Panc1 (cell line): ENCODE results near the gene STXBP5. TPM values are rescaled to one million over a fixed set of nuclear protein-coding genes. Genes with fewer than 3 reads are reported as not detected.

ENCODE experiments used
- ATAC-seq: fragments of 200-7000 bp; cut with Tn5 transposase; 2 replicates; pipeline ENCODE4 v1.9.1; 2020; ENCODE audit warnings: mild to moderate bottlenecking, moderate library complexity
- BruUV-seq: library from RNA; stranded (reverse); fragments of 400-500 nt; replicated peaks from 2 replicates; lab custom pipeline; 2021; lab: Mats Ljungman, UMichigan
- CTCF ChIA-PET: fragments of 300-600 bp; sonication (Branson Sonifier 250); formaldehyde crosslinking; loops from one replicate; lab custom pipeline; 2022; ENCODE audit warnings: antibody characterized with exemption; lab: Charles Lee
- POLR2A ChIA-PET: fragments of 300-600 bp; sonication (Branson Sonifier 250); formaldehyde crosslinking; loops from one replicate; lab custom pipeline; 2022; ENCODE audit warnings: antibody characterized with exemption; lab: Charles Lee
- DNase-seq: peaks from one replicate; pipeline ENCODE4 v3.0.0-alpha.2; 2010; ENCODE audit warnings: low read depth, low spot score
- H3K27ac ChIP-seq: 2 replicates; pipeline ENCODE4 v1.5.1; 2011; ENCODE audit warnings: mild to moderate bottlenecking, low read length, inconsistent platforms
- H3K27me3 ChIP-seq: fragments of 200-500 bp; sonication (Bioruptor generic); 2 replicates; pipeline ENCODE4 v1.6.0; 2014; ENCODE audit warnings: low read length, inconsistent platforms; ENCODE audit not compliant: control insufficient read depth, insufficient read depth
- H3K36me3 ChIP-seq: fragments of 200-500 bp; sonication (Bioruptor generic); 2 replicates; pipeline ENCODE4 v1.5.1; 2014; ENCODE audit warnings: inconsistent platforms, mild to moderate bottlenecking, low read length, moderate library complexity; ENCODE audit not compliant: control insufficient read depth, insufficient read depth
- H3K4me1 ChIP-seq: 2 replicates; pipeline ENCODE4 v1.5.1; 2011; ENCODE audit warnings: inconsistent platforms, mild to moderate bottlenecking, low read length, moderate library complexity; ENCODE audit not compliant: control insufficient read depth, insufficient read depth
- H3K4me3 ChIP-seq, 2 experiments: 2 replicates each; pipeline ENCODE4 v1.5.1; 2011 to 2012; ENCODE audit warnings: low read depth in 2 of 2, low read length in 2 of 2, mild to moderate bottlenecking in 2 of 2, inconsistent platforms in 1 of 2, moderate library complexity in 1 of 2
- H3K9me3 ChIP-seq: fragments of 200-500 bp; sonication (Bioruptor generic); 2 replicates; pipeline ENCODE4 v1.5.1; 2014; ENCODE audit warnings: low read depth, mild to moderate bottlenecking, inconsistent platforms, low read length, moderate library complexity; ENCODE audit not compliant: control insufficient read depth, insufficient read depth
- POLR2AphosphoS5 ChIP-seq: IDR thresholded peaks from 2 replicates; pipeline ENCODE4 v1.6.1; 2012; ENCODE audit warnings: mild to moderate bottlenecking, low read depth, low read length, moderate library complexity
- REST ChIP-seq, 2 experiments: IDR thresholded peaks; 2 replicates each; pipeline ENCODE4 v1.6.1; 2011 to 2012; ENCODE audit warnings: low read depth in 2 of 2, control low read depth in 1 of 2, low read length in 1 of 2, mild to moderate bottlenecking in 1 of 2, moderate library complexity in 1 of 2; ENCODE audit not compliant: insufficient read depth in 1 of 2
- SIN3A ChIP-seq: IDR thresholded peaks from 2 replicates; pipeline ENCODE4 v1.6.1; 2012; ENCODE audit warnings: low read depth, mild to moderate bottlenecking, low read length, moderate library complexity, borderline replicate concordance; ENCODE audit not compliant: insufficient read depth
- TCF7L2 ChIP-seq: IDR thresholded peaks from 2 replicates; pipeline ENCODE4 v1.6.1; 2011; ENCODE audit warnings: mild to moderate bottlenecking, low read depth, low read length, inconsistent platforms
- in situ Hi-C: cut with HindIII; loops from 2 replicates; pipeline ENCODE4 v1.10.0; 2016; ENCODE audit warnings: low sequenced_read_pairs, low pct_unique_long_range_greater_than_20kb
- intact Hi-C: fragments of 100-400 bp; cut with micrococcal nuclease; formaldehyde crosslinking; loops from one replicate; pipeline ENCODE4 v1.10.0; 2022; ENCODE audit not compliant: unreplicated experiment
- total RNA-seq: library from RNA; stranded (reverse); gene quantifications from one replicate; pipeline ENCODE4 v1.2.1, GENCODE V29; 2021; ENCODE audit not compliant: unreplicated experiment
- TF ChIP-seq, protein P1 (sequence below): fragments of 450-650 bp; IDR thresholded peaks from 2 replicates; pipeline ENCODE4 v1.5.1; 2017; ENCODE audit warnings: mild to moderate bottlenecking

STXBP5 gene
- total RNA-seq, 1 experiment from 2014 or later, result 77.8 TPM

GRCh38 chr6:147331401-147331800 is 127.2 kb downstream of the STXBP5 start:
- CTCF ChIA-PET, result no interaction called here
- ATAC-seq, result no peak
- no peak for DNase-seq
- peaks cover 27% of the 10 kb centered on the region for H3K36me3 ChIP-seq
- POLR2A ChIA-PET, result no interaction called here
- in situ Hi-C loops, result no loop called here
- H3K27ac ChIP-seq, result no peak overlapping the region
- no peaks in the 10 kb centered on the region for H3K4me1 ChIP-seq
- TF ChIP-seq, protein P1, sequence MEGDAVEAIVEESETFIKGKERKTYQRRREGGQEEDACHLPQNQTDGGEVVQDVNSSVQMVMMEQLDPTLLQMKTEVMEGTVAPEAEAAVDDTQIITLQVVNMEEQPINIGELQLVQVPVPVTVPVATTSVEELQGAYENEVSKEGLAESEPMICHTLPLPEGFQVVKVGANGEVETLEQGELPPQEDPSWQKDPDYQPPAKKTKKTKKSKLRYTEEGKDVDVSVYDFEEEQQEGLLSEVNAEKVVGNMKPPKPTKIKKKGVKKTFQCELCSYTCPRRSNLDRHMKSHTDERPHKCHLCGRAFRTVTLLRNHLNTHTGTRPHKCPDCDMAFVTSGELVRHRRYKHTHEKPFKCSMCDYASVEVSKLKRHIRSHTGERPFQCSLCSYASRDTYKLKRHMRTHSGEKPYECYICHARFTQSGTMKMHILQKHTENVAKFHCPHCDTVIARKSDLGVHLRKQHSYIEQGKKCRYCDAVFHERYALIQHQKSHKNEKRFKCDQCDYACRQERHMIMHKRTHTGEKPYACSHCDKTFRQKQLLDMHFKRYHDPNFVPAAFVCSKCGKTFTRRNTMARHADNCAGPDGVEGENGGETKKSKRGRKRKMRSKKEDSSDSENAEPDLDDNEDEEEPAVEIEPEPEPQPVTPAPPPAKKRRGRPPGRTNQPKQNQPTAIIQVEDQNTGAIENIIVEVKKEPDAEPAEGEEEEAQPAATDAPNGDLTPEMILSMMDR, result no peak
- TF ChIP-seq SIN3A, result no peak
- TF ChIP-seq TCF7L2, result no peak
- no peak for TF ChIP-seq REST (IDR thresholded peaks at IDR 0.05; ENCODE audit: insufficient read depth in 1 of 2, low read depth in 2 of 2, low read length in 1 of 2)
- TF ChIP-seq POLR2AphosphoS5, result no peak
- H3K4me3 ChIP-seq, result no peak overlapping the region
- intact Hi-C loops, result no loop called here
- BruUV-seq, result no TSS peak
- no peaks in the 10 kb centered on the region for H3K27me3 ChIP-seq
- no peaks in the 10 kb centered on the region for H3K9me3 ChIP-seq

DNA sequence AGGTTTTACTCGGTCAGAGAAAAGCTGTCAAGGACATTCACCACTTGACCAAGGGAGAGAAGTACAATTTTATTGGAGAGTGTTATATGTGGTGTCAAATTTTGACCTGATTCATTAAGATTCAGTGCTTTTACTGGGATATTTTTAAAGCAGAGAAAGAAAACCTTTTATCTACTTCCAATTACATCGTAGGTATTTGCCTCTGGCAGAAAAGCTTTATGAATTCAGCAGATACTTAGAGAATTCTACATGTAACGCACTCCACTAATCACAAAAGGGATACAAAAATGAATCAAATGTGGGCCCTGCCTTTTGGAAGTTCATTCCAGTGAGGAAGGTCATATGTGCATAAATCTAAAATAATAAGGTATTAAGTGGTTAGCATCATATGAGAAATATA is 133.7 kb downstream of the STXBP5 start:
- Histone ChIP-seq H3K36me3 (peaks cover 21% of the 10 kb centered on the region), H3K4me3 (no peak overlapping the region), H3K9me3 (no peaks in the 10 kb centered on the region), H3K27ac (no peak overlapping the region), H3K4me1 (no peaks in the 10 kb centered on the region), H3K27me3 (no peaks in the 10 kb centered on the region)
- ChIA-PET POLR2A (no interaction called here), CTCF (no interaction called here)
- no TSS peak for BruUV-seq
- intact Hi-C loops (no loop called here), in situ Hi-C loops (no loop called here)
- ATAC-seq (no peak), DNase-seq (no peak)
- TF ChIP-seq POLR2AphosphoS5 (no peak), SIN3A (no peak), TCF7L2 (no peak), REST (IDR thresholded peaks at IDR 0.05; ENCODE audit: insufficient read depth in 1 of 2, low read depth in 2 of 2, low read length in 1 of 2) (no peak)
- TF ChIP-seq, protein P1, result no peak
